ENCODE measurements around the gene CATSPERB. TPM values are rescaled to one million over a fixed set of nuclear protein-coding genes. Genes with fewer than 3 reads are reported as not detected.

The CATSPERB gene
- total and polyA plus RNA-seq, 2 of the 8 experiments (the other 6 are each of a cell fraction or from before 2014, with no cell fraction given), result 0.11 to 0.30 TPM

DNA sequence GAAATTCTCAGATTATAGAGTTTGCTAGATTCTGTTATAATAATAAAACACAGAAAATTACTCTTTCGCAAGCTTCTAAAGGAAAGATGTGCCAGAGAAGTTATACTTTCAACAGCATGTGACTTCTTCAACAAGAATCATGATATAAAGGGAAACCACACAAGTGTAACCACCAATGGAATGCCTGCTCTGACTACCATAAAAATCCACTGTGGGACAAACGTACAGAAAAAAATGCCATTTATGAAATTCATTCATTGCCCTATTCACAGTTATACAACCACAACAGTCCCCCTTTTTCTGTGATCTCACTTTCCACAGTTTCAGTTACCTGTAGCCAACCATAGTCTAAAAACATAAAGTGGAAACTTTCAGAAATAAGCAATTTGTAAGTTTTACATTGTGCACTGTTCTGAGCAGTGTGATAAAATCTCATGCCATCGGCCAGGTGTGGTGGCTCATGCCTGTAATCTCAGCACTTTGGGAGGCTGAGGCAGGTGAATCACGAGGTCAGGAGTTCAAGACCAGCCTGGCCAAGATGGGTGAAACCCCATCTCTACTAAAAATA lies 3.2 kb downstream of the CATSPERB start:
- FAIRE-seq, result no peak
- no peak overlapping the region for H2BK5ac ChIP-seq (ENCODE audit: low read depth, low read length)
- no peak overlapping the region for H3K4me3 ChIP-seq (ENCODE audit: extremely low read depth in 1 of 4, insufficient read depth in 2 of 4, low read depth in 3 of 4, low read length in 4 of 4)
- H3K56ac ChIP-seq (replicated peaks; ENCODE audit: insufficient read length, low read depth, low read length), result no peak overlapping the region
- H4K5ac ChIP-seq (ENCODE audit: insufficient read length, low read depth, low read length), result no peak overlapping the region
- ChIA-PET POLR2A (ENCODE audit: partially characterized antibody) (no interaction called here), CTCF (ENCODE audit: partially characterized antibody) (interaction anchor here (0.7 kb wide), 1 partner anchor 151 kb away, joined by 3 read pairs; no protein-coding TSS in a partner anchor)
- TF ChIP-seq SUZ12 (IDR thresholded peaks at IDR 0.05; ENCODE audit: low read length), result no peak
- no peaks in the 10 kb centered on the region for H3K36me3 ChIP-seq (ENCODE audit: control insufficient read depth in 2 of 4, insufficient read depth in 4 of 4, low read length in 3 of 4)
- H2AK5ac ChIP-seq (ENCODE audit: low read depth, low read length), result no peak overlapping the region
- H2AFZ ChIP-seq (ENCODE audit: low read length), result no peak overlapping the region
- H2BK12ac ChIP-seq (ENCODE audit: low read depth, low read length), result no peak overlapping the region
- H3K4ac ChIP-seq (replicated peaks; ENCODE audit: insufficient read length, low read depth, low read length), result no peak overlapping the region
- H3K9ac ChIP-seq (replicated peaks in 1 of 4; ENCODE audit: extremely low read depth in 1 of 4, low read depth in 3 of 4, low read length in 3 of 4), result no peak overlapping the region
- H2BK15ac ChIP-seq (ENCODE audit: low read length), result no peak overlapping the region
- no peak overlapping the region for H2BK120ac ChIP-seq (replicated peaks; ENCODE audit: low read depth, low read length)
- no peak overlapping the region for H3K27ac ChIP-seq (ENCODE audit: low read depth, low read length)
- H3K23ac ChIP-seq (ENCODE audit: insufficient read length), result no peak overlapping the region
- no peak overlapping the region for H4K91ac ChIP-seq (replicated peaks; ENCODE audit: insufficient read length, low read length)
- no peaks in the 10 kb centered on the region for H3K9me3 ChIP-seq (ENCODE audit: insufficient read depth in 2 of 2, low read depth in 1 of 2, low read length in 1 of 2)
- H3K4me2 ChIP-seq (ENCODE audit: insufficient read depth in 1 of 2, low read depth in 2 of 2, low read length in 2 of 2), result no peak overlapping the region
- no peak overlapping the region for H3K18ac ChIP-seq (ENCODE audit: extremely low read depth, low read length)
- 83% methylated on average over 4 of the region's 4 CpGs; no CpG with 5 or more reads in 1 of the 2 experiments for WGBS, 2 experiments (ENCODE audit: extremely low coverage in 1 of 2, insufficient coverage in 1 of 2, insufficient read length in 1 of 2, insufficient replicate concordance in 2 of 2, low coverage in 1 of 2, low lambda C conversion rate in 2 of 2, missing lambda C conversion rate in 1 of 2)
- H3K23me2 ChIP-seq (ENCODE audit: low read depth, low read length), result no peaks in the 10 kb centered on the region
- no peak overlapping the region for H4K8ac ChIP-seq (ENCODE audit: extremely low read depth, insufficient read depth, low read length)
- H3K79me1 ChIP-seq (ENCODE audit: low read depth, low read length), result no peaks in the 10 kb centered on the region
- peaks cover 0 to 3% of the 10 kb centered on the region in 2 experiments for H4K20me1 ChIP-seq (replicated peaks in 1 of 2; ENCODE audit: control insufficient read depth in 1 of 2, insufficient read depth in 2 of 2, low read length in 2 of 2)
- H3K4me1 ChIP-seq (replicated peaks in 1 of 4; ENCODE audit: control insufficient read depth in 3 of 4, insufficient read depth in 4 of 4, low read length in 3 of 4), result no peaks in the 10 kb centered on the region
- no peak overlapping the region for H2BK20ac ChIP-seq (ENCODE audit: low read length)
- no peak for DNase-seq (ENCODE audit: low read depth in 1 of 2, low spot score in 2 of 2)
- H3K27me3 ChIP-seq (replicated peaks in 1 of 4; ENCODE audit: control insufficient read depth in 3 of 4, extremely low read depth in 1 of 4, insufficient read depth in 3 of 4, low read length in 3 of 4), result no peaks in the 10 kb centered on the region
- H3K79me2 ChIP-seq (ENCODE audit: control insufficient read depth in 1 of 2, insufficient read depth in 2 of 2, low read length in 2 of 2), result no peaks in the 10 kb centered on the region
- H3K14ac ChIP-seq (ENCODE audit: insufficient read length), result no peak overlapping the region

Measured in H1 (cell line).